Stimulated activated memory B cell treated with anti-CD40 and anti-IgM and Interleukin-4, amounts not matched to agents 10 μg/mL and 1 μg/mL and 100 μg/mL, for 72 hours (primary cell): ENCODE results near the gene RGS19.

ENCODE experiments used
- ATAC-seq: fragments of 150-1000 bp; cut with Tn5 transposase; 2 replicates; pipeline ENCODE4 v1.10.0; 2021
- H3K27ac Mint-ChIP-seq: one replicate; pipeline ENCODE4 v1.8.0; 2022; ENCODE audit warnings: mild to moderate bottlenecking, mixed read lengths
- H3K27me3 Mint-ChIP-seq: one replicate; pipeline ENCODE4 v1.8.0; 2022; ENCODE audit warnings: mixed read lengths
- H3K36me3 Mint-ChIP-seq: one replicate; pipeline ENCODE4 v1.8.0; 2022; ENCODE audit warnings: mixed read lengths
- H3K4me1 Mint-ChIP-seq: one replicate; pipeline ENCODE4 v1.8.0; 2022; ENCODE audit warnings: mixed read lengths
- H3K4me3 Mint-ChIP-seq: one replicate; pipeline ENCODE4 v1.8.0; 2022; ENCODE audit warnings: mild to moderate bottlenecking, moderate library complexity, mixed read lengths
- H3K9me3 Mint-ChIP-seq: one replicate; pipeline ENCODE4 v1.8.0; 2022; ENCODE audit warnings: mixed read lengths

RGS19 gene

DNA sequence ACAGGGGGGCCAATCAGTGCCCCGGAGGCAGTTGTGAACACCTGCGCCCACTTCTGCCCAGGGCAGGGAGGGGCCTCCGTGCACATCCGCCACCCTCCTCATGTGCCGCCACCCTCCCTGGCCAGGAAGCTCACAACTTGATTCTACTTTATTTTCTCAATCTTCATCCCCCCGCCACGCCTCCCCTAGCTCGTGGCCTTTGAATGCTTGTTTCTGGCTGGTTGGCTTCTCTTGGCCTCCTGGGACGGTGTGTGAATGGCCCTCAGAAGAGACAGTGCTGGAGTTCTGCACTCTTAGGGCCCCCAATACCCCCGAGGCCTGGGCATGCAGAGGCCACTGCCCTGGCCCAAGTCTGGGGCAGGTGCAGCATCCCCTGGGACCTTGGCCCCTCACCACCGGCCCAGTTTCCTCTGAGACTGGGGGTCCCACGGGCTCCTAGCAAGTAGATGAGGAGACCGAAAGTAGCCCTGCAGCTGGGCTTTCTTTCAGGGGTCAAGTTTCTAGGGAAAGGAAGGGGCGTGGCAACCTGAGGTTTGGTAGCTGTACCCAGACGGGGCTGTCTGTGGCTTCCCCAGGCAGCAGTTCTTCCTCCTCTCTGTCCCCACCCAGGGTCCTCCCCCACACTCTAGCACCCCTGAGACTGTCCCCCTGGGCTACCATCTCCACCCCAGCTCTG is 1.3 kb downstream of the RGS19 start:
- peak; percentile 70 for ATAC-seq

DNA sequence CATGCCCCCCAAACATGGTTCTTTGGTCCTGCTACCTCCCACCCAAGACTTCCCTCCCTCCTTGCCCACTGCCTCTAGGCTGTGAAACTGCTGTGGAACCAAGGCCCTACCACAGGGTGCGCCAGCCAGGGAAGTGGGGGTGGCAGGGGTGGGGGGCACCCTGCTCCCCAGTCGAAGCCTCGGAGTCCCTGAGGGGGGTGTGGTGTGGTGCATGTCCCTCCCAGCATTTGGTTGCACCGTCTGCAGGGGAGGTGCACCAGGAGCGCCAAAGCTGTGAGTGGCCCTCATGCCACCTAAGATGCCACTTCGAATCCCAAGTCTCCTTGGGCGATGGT is 1.8 kb downstream of the RGS19 start:
- Mint-ChIP-seq H3K9me3 (no peaks in the 10 kb centered on the region), H3K27ac (peak overlapping the region; percentile 96), H3K27me3 (no peaks in the 10 kb centered on the region), H3K4me1 (peaks cover 64% of the 10 kb centered on the region), H3K36me3 (peaks cover 32% of the 10 kb centered on the region), H3K4me3 (peak overlapping the region; percentile 97)
- ATAC-seq, result no peak

More for the DNA sequence above, 1.3 kb downstream of the RGS19 start:
- peaks cover 29% of the 10 kb centered on the region for H3K36me3 Mint-ChIP-seq
- H3K4me1 Mint-ChIP-seq, result peaks cover 66% of the 10 kb centered on the region
- H3K4me3 Mint-ChIP-seq, result peak overlapping the region; percentile 97
- H3K9me3 Mint-ChIP-seq, result no peaks in the 10 kb centered on the region
- H3K27ac Mint-ChIP-seq, result peak overlapping the region; percentile 96
- no peaks in the 10 kb centered on the region for H3K27me3 Mint-ChIP-seq

- no peaks in the 10 kb centered on the region for H3K27me3 Mint-ChIP-seq
- peak; percentile 26 for ATAC-seq
- peaks cover 64% of the 10 kb centered on the region for H3K4me1 Mint-ChIP-seq
- H3K4me3 Mint-ChIP-seq, result peak overlapping the region; percentile 97
- H3K9me3 Mint-ChIP-seq, result no peaks in the 10 kb centered on the region
- peak overlapping the region; percentile 96 for H3K27ac Mint-ChIP-seq
- H3K36me3 Mint-ChIP-seq, result peaks cover 36% of the 10 kb centered on the region
Measured at GRCh38 chr20:64077094-64077493, 2.2 kb downstream of the RGS19 start.

DNA sequence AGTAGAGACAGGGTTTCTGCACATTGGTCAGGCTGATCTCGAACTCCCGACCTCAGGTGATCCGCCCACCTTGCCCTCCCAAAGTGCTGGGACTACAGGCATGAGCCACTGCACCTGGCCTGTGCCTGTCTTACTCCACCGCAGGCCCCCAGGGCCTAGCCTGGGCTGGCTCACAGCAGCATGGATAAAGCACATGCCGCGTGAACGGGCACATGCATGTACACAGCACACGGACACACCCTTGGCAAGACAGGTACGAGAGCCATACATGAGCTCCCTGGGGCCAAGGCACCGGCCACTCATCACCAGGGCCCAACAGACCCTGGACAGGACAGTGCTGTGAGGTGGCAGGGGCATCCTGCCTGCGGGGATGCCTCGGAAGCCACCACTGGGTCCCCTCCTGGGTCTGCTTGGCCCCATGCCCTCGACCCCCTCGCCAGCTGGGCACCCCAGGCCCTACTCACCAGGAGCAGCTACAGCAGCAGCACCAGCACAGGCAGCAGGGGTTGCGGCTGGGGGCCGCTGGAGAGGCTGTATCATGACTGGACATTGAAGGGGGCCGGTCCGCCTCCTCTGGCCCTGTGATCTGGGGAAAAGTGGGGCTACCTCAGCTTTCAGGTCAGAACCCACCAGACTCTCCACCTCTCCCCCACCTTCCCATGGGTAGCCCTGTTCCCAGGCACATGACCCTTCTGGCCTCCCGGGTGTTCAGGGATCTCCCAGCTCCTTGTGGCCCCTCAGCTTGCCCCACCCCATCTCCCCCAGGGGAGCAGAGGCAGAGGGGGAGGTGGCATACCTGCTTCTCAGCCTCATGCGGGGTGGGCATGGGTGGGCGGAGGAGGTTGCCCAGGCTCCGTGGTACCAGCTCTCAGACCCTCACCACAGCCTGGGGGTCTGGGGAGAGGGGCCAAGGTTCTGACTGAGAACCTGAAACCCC is 3.0 kb downstream of the RGS19 start:
- H3K4me3 Mint-ChIP-seq, result peak overlapping the region; percentile 97
- H3K4me1 Mint-ChIP-seq, result peaks cover 64% of the 10 kb centered on the region
- H3K36me3 Mint-ChIP-seq, result peaks cover 37% of the 10 kb centered on the region

GRCh38 chr20:64075556-64075955 is 3.8 kb downstream of the RGS19 start:
- no peaks in the 10 kb centered on the region for H3K27me3 Mint-ChIP-seq
- peak overlapping the region; percentile 96 for H3K27ac Mint-ChIP-seq
- H3K4me3 Mint-ChIP-seq, result no peak overlapping the region
- H3K9me3 Mint-ChIP-seq, result no peaks in the 10 kb centered on the region
- no peak for ATAC-seq
- peaks cover 71% of the 10 kb centered on the region for H3K4me1 Mint-ChIP-seq
- H3K36me3 Mint-ChIP-seq, result peaks cover 37% of the 10 kb centered on the region

More for the DNA sequence above, 3.0 kb downstream of the RGS19 start:
- Mint-ChIP-seq H3K27ac (peak overlapping the region; percentile 96), H3K27me3 (no peaks in the 10 kb centered on the region), H3K9me3 (no peaks in the 10 kb centered on the region)
- no peak for ATAC-seq

DNA sequence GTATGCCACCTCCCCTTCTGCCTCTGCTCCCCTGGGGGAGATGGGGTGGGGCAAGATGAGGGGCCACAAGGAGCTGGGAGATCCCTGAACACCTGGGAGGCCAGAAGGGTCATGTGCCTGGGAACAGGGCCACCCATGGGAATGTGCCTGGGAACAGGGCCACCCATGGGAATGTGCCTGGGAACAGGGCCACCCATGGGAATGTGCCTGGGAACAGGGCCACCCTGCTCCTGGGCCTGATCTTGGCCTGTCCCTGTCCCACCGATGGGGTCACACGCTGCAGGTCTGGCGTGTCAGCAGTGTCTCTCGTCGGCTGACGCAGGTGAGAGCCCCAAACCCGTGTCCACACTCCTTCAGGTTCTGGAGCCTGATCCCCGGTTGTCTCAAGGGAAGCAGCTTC is 4.4 kb downstream of the RGS19 start:
- Mint-ChIP-seq H3K9me3 (no peaks in the 10 kb centered on the region), H3K4me1 (peaks cover 67% of the 10 kb centered on the region), H3K27me3 (no peaks in the 10 kb centered on the region), H3K27ac (no peak overlapping the region), H3K4me3 (no peak overlapping the region), H3K36me3 (peaks cover 37% of the 10 kb centered on the region)
- ATAC-seq, result no peak

DNA sequence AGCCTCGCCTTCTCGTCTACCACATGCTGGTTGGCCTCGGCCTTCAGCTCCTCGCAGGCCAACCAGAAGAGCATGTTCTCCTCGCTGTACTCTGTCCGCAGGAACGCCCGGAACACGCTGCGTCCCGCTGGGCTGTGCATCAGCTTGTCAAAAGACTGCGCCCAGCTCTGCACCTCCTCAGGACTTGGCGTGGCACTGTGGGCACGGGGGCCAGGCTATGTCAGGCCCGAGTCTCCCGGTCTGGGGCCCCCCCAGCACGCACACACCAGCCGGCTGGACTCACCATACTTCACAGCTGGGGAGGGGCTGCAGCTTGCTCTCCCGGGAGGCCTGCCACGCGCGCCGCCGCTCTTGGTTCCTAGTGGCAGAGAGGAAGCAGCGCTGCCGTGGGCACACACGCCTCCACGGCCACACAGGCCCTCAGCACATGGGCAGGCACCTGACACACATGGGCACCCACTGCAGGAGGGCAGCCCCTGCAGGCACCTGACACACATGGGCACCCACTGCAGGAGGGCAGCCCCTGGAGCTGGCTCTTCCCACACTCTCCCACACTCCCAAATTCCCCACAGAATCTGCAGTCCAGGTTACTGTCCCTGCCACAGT is 5.0 kb downstream of the RGS19 start:
- peak overlapping the region; percentile 48 for H3K27ac Mint-ChIP-seq
- H3K9me3 Mint-ChIP-seq, result no peaks in the 10 kb centered on the region
- ATAC-seq, result no peak
- peaks cover 66% of the 10 kb centered on the region for H3K4me1 Mint-ChIP-seq
- H3K27me3 Mint-ChIP-seq, result no peaks in the 10 kb centered on the region
- H3K36me3 Mint-ChIP-seq, result peaks cover 37% of the 10 kb centered on the region
- no peak overlapping the region for H3K4me3 Mint-ChIP-seq

GRCh38 chr20:64073476-64074183 is 5.7 kb downstream of the RGS19 start:
- Mint-ChIP-seq H3K27me3 (no peaks in the 10 kb centered on the region), H3K4me3 (no peak overlapping the region), H3K4me1 (peaks cover 66% of the 10 kb centered on the region), H3K9me3 (no peaks in the 10 kb centered on the region), H3K36me3 (peaks cover 37% of the 10 kb centered on the region), H3K27ac (peak overlapping the region; percentile 48)
- ATAC-seq, result no peak

- peaks cover 68% of the 10 kb centered on the region for H3K4me1 Mint-ChIP-seq
- H3K9me3 Mint-ChIP-seq, result no peaks in the 10 kb centered on the region
- H3K27me3 Mint-ChIP-seq, result no peaks in the 10 kb centered on the region
- peaks cover 37% of the 10 kb centered on the region for H3K36me3 Mint-ChIP-seq
- H3K27ac Mint-ChIP-seq, result peak overlapping the region; percentile 71
- no peak for ATAC-seq
- H3K4me3 Mint-ChIP-seq, result no peak overlapping the region
Measured at GRCh38 chr20:64072498-64073063, 6.7 kb downstream of the RGS19 start.

- ATAC-seq, result no peak
Measured at GRCh38 chr20:64071341-64072332, 7.7 kb downstream of the RGS19 start.

GRCh38 chr20:64070244-64070993 is 8.9 kb downstream of the RGS19 start:
- H3K4me1 Mint-ChIP-seq, result peaks cover 68% of the 10 kb centered on the region

More at GRCh38 chr20:64071341-64072332, 7.7 kb downstream of the RGS19 start:
- peaks cover 68% of the 10 kb centered on the region for H3K4me1 Mint-ChIP-seq
- H3K4me3 Mint-ChIP-seq, result no peak overlapping the region
- H3K27me3 Mint-ChIP-seq, result no peaks in the 10 kb centered on the region
- peak overlapping the region; percentile 71 for H3K27ac Mint-ChIP-seq
- no peaks in the 10 kb centered on the region for H3K9me3 Mint-ChIP-seq
- H3K36me3 Mint-ChIP-seq, result peaks cover 37% of the 10 kb centered on the region

GRCh38 chr20:64069614-64070243 is 9.6 kb downstream of the RGS19 start:
- peaks cover 23% of the 10 kb centered on the region for H3K36me3 Mint-ChIP-seq
- no peak overlapping the region for H3K27ac Mint-ChIP-seq
- H3K27me3 Mint-ChIP-seq, result no peaks in the 10 kb centered on the region
- no peak for ATAC-seq
- H3K4me3 Mint-ChIP-seq, result no peak overlapping the region
- H3K4me1 Mint-ChIP-seq, result peaks cover 68% of the 10 kb centered on the region
- H3K9me3 Mint-ChIP-seq, result no peaks in the 10 kb centered on the region

More at GRCh38 chr20:64070244-64070993, 8.9 kb downstream of the RGS19 start:
- no peaks in the 10 kb centered on the region for H3K9me3 Mint-ChIP-seq
- H3K4me3 Mint-ChIP-seq, result no peak overlapping the region
- no peak for ATAC-seq
- H3K27ac Mint-ChIP-seq, result no peak overlapping the region
- peaks cover 30% of the 10 kb centered on the region for H3K36me3 Mint-ChIP-seq
- H3K27me3 Mint-ChIP-seq, result no peaks in the 10 kb centered on the region

GRCh38 chr20:64069209-64069613 is 10.1 kb downstream of the RGS19 start:
- Mint-ChIP-seq H3K4me1 (peaks cover 68% of the 10 kb centered on the region), H3K27ac (no peak overlapping the region), H3K27me3 (no peaks in the 10 kb centered on the region), H3K9me3 (no peaks in the 10 kb centered on the region), H3K36me3 (peaks cover 18% of the 10 kb centered on the region), H3K4me3 (no peak overlapping the region)
- ATAC-seq, result no peak
